Measurements from ENCODE around the gene AADACL4.
"Not testable (repeated sequence)": the region's sequence is repeated elsewhere in the genome, so short reads cannot be mapped to it uniquely, and the experiment has no call there.

AADACL4 gene

GRCh38 chr1:12709696-12710095, 65.8 kb downstream of the AADACL4 start:
- FAIRE-seq (no peak), DNase-seq (ENCODE audit: low spot score) (no peak)

DNA sequence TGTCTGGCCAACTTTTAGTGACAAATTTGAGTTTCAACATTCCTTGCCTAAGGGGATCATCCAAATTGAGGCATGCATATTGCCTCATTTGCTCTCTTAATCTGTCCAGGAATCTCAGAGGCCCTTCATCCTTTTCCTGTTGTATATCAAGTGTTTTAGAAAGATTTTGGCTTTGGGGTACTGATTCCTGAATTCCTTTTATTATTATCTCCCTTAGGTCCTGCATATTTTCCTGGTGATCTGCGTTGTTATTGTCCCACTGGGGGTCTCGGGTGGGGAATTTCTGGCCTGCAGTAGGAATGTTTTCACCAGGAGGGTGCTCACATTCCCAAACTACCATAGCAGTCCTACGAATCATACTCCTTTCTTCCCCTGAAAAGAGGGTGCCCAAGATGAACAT, 67.7 kb downstream of the AADACL4 start:
- FAIRE-seq (no peak), DNase-seq (ENCODE audit: low spot score) (no peak)

GRCh38 chr1:12712076-12712475, 68.2 kb downstream of the AADACL4 start:
- no peak for DNase-seq (ENCODE audit: low spot score)
- FAIRE-seq: no peak

DNA sequence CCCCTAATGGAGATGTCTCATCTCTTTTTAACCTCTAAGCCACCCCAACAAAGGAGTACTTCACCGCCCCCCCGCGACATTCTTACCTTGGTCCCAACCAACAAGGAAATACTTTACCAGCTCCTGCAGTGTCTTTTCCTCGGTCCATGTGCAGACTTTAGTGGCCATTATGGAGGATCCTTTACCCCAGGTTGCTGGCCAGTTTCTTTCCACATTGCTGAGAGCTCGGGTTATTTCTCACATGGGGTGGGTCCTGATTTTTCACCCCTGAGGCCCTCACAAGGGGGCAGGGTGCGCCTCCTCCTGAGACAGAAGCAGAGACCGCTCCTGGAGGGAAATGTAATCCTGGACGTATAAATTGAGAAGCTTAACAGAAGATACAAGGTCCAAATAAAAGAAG, 69.0 kb downstream of the AADACL4 start:
- FAIRE-seq: no peak
- DNase-seq (ENCODE audit: low spot score): no peak

DNA sequence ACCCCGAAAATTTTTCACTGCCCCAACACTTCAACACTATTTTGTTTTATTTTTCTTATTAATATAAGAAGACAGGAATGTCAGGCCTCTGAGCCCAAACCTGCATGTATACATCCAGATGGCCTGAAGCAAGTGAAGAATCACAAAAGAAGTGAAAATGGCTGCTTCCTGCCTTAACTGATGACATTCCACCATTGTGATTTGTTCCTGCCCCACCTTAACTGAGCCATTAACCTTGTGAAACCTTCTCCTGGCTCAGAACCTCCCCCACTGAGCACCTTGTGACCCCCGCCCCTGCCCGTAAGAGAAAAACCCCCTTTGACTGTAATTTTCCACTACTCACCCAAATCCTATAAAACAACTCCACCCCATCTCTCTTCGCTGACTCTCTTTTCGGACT, 69.8 kb downstream of the AADACL4 start:
- not testable (repeated sequence) for DNase-seq (ENCODE audit: low spot score); FAIRE-seq

GRCh38 chr1:12714710-12715475, 71.0 kb downstream of the AADACL4 start:
- DNase-seq (ENCODE audit: low spot score) (no peak), FAIRE-seq (no peak)

DNA sequence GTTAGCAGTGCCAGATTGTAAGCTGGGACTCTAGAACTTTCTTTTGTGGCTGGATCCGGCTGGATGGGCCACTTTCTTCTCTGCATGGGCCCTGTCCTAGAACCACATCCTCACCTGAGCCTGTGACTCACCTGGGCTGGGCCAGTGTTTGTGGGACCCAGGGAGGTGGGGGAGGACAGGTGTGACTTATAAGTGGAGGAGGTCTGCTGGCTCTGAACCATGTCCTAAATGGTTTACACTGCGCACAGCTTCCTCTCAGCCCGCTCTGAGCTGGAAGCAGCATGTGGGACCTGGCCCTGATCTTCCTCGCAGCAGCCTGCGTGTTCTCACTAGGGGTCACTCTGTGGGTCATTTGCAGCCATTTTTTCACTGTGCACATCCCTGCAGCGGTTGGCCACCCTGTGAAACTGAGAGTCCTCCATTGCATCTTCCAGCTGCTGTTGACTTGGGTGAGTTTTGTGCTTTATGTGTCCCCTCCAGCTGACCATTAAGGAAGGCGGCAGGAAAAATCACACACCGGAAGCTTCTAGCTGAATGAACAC, 72.1 kb downstream of the AADACL4 start, which contains the start of gene AADACL3:
AADACL3 (plus strand) TSS at position 215 of the 542 bp plus-strand sequence; CDS start at position 282, 67 bp downstream.
- FAIRE-seq: no peak

More for the DNA sequence above, 72.1 kb downstream of the AADACL4 start, which contains the start of gene AADACL3:
- no peak for DNase-seq (ENCODE audit: low spot score)

All from urothelium cell line (cell line).